GM12801 (cell line): ENCODE data around the gene SLC11A2.

ENCODE experiments used
- TF ChIP-seq, protein P1 (sequence below): IDR thresholded peaks from one replicate; pipeline ENCODE4 v1.5.1; 2011; ENCODE audit warnings: control low read depth; ENCODE audit not compliant: insufficient read length; ENCODE audit errors: extremely low read depth

The SLC11A2 gene

DNA sequence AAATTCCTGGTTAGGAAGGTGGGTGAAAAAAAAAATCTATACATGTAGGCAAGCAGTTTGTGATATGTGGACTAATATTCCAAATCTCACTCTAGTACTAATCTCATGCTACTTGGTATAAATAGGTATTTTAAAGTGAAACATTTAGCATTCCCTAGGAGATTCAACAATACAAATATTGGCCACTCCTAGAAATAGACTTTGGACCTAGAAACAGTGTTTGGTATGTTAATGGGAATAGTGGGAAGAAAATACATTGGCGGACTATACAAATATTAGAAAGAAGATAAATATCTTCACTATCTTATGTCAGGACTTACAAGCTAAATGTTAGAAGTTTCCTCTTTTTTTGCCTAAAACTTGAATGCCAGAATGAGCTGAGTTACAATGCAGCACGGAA is 45.6 kb downstream of the SLC11A2 start:
- TF ChIP-seq, protein P1, sequence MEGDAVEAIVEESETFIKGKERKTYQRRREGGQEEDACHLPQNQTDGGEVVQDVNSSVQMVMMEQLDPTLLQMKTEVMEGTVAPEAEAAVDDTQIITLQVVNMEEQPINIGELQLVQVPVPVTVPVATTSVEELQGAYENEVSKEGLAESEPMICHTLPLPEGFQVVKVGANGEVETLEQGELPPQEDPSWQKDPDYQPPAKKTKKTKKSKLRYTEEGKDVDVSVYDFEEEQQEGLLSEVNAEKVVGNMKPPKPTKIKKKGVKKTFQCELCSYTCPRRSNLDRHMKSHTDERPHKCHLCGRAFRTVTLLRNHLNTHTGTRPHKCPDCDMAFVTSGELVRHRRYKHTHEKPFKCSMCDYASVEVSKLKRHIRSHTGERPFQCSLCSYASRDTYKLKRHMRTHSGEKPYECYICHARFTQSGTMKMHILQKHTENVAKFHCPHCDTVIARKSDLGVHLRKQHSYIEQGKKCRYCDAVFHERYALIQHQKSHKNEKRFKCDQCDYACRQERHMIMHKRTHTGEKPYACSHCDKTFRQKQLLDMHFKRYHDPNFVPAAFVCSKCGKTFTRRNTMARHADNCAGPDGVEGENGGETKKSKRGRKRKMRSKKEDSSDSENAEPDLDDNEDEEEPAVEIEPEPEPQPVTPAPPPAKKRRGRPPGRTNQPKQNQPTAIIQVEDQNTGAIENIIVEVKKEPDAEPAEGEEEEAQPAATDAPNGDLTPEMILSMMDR, result no peak

- TF ChIP-seq, protein P1, result no peak
Measured at GRCh38 chr12:50979369-50980052, 46.7 kb downstream of the SLC11A2 start.

DNA sequence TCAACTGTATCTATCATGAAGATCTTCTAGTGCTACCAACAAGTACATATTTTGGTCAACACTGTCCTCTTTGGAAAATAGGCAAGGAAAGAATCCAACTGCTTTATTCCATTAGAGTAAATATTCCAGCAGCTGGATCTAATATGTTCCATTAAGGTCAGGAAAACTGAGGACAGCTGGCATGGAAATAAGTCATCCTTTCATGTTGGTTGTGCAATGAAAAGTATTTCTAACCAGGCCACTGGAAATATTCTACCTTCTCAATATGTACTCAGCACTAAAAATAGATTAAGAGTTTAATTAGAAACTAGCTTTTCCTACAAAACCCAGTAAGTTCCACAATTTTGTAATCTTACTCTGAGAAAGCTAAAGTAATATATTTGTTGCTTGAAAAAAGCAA is 54.2 kb downstream of the SLC11A2 start:
- TF ChIP-seq, protein P1, result no peak

DNA sequence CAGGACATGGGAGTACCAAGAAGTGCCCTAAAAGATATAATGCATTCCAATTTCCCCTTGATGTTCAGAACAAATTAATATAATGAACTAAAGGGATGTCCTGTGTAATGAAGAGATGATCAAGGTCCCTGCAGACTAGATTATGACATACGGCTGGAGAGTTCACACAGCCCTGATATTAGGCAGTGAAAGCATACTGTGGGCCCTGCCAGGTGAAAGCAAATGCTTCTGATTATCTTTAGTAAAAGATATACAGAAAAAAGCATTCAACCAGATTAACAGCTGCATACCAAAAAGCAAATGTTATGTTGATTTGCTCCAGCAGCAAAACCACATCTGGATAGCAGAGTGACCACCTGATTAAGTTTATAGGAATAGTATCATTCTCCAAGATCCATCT is 61.8 kb downstream of the SLC11A2 start:
- TF ChIP-seq, protein P1, result no peak

GRCh38 chr12:50961708-50962107 is 64.5 kb downstream of the SLC11A2 start:
- TF ChIP-seq, protein P1, result no peak

- TF ChIP-seq, protein P1, result no peak
Measured at GRCh38 chr12:50960130-50960529, 66.1 kb downstream of the SLC11A2 start.

GRCh38 chr12:50955697-50956096 is 70.5 kb downstream of the SLC11A2 start:
- TF ChIP-seq, protein P1, result no peak
